ENCODE data around the gene MASP1. TPM values are rescaled to one million over a fixed set of nuclear protein-coding genes. Genes with fewer than 3 reads are reported as not detected.

MASP1 gene
- total and polyA plus RNA-seq, 2 of the 4 experiments (the other 2 are of a cell fraction), result 13.1 to 16.2 TPM

DNA sequence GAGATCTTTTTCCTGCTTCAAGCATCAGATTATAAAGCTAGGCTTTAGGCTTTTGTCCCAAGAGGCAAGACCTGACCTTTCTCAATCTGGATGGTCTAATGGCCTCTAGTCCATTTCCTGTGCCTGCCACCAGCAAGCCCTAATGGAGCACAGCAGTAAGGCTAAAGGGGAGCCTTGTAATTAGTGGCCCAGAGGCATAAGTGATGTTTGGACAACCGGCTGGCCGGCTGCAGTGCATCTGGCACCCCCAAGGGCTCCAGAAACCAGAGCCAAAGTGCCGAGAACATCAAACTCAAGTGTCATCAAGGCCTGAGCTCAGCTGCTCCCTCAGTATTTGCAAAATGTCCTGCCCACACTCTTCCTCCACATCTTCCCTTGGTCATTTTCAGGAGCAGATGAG is 44.8 kb upstream of the MASP1 start:
- Histone ChIP-seq H3K18ac (ENCODE audit: low read depth, low read length) (no peak overlapping the region), H3K4me1 (ENCODE audit: control insufficient read depth, insufficient read depth, low read length) (no peaks in the 10 kb centered on the region), H3K79me1 (ENCODE audit: low read depth in 1 of 2, low read length in 2 of 2) (no peaks in the 10 kb centered on the region), H3K9ac (ENCODE audit: low read depth, low read length) (no peak overlapping the region), H2AK9ac (replicated peaks; ENCODE audit: low read depth, low read length, poor library complexity) (no peak overlapping the region), H3K23ac (ENCODE audit: low read depth, low read length) (no peak overlapping the region), H4K91ac (ENCODE audit: insufficient read depth, low read depth, low read length) (no peak overlapping the region), H3K27ac (ENCODE audit: insufficient read depth, low read length) (no peak overlapping the region), H3K14ac (replicated peaks; ENCODE audit: low read depth, low read length) (no peak overlapping the region), H4K8ac (ENCODE audit: low read depth in 2 of 2, low read length in 2 of 2) (no peak overlapping the region), H3K9me3 (ENCODE audit: control insufficient read depth, insufficient read depth, low read length) (no peaks in the 10 kb centered on the region; the same call in 1 of the 2 replicates), H3K27me3 (ENCODE audit: control insufficient read depth, insufficient read depth, low read length) (peaks cover 20% of the 10 kb centered on the region), H2AFZ (replicated peaks; ENCODE audit: low read length, poor library complexity) (no peak overlapping the region), H2BK15ac (ENCODE audit: low read depth, low read length) (no peak overlapping the region), H3K4me3 (ENCODE audit: insufficient read depth, low read depth, low read length) (no peak overlapping the region), H3K4ac (ENCODE audit: low read depth, low read length) (no peak overlapping the region), H4K20me1 (ENCODE audit: insufficient read depth, low read length) (no peaks in the 10 kb centered on the region), H2BK5ac (ENCODE audit: low read depth, low read length, poor library complexity, severe bottlenecking) (no peak overlapping the region), H3K9me1 (ENCODE audit: insufficient read depth, low read length) (no peaks in the 10 kb centered on the region), H2BK120ac (ENCODE audit: low read depth, low read length) (no peak overlapping the region), H2BK20ac (ENCODE audit: low read depth, low read length) (no peak overlapping the region), H2AK5ac (ENCODE audit: low read depth, low read length) (no peak overlapping the region), H4K5ac (ENCODE audit: low read depth, low read length) (no peak overlapping the region), H3K4me2 (ENCODE audit: low read depth, low read length) (no peak overlapping the region), H3K56ac (ENCODE audit: extremely low read depth, insufficient read depth, low read length) (no peak overlapping the region), H3K36me3 (ENCODE audit: control insufficient read depth, insufficient read depth, low read length) (no peaks in the 10 kb centered on the region)
- no TSS peak for BruUV-seq (replicated peaks)
- WGBS, 2 experiments (ENCODE audit: extremely low coverage in 2 of 2, insufficient read length in 1 of 2), result 60% methylated on average over 2 of the region's 3 CpGs; no CpG with 5 or more reads in 1 of the 2 experiments
- CTCF ChIA-PET, result interaction anchor here (1.4 kb wide), 1 partner anchor 343 kb away, joined by 3 read pairs; no protein-coding TSS in a partner anchor
- TF ChIP-seq MXI1 (IDR thresholded peaks at IDR 0.05; ENCODE audit: borderline replicate concordance, low read depth, low read length) (no peak), MAZ (IDR thresholded peaks at IDR 0.05; ENCODE audit: borderline replicate concordance, low read depth, low read length) (no peak), FOS (IDR thresholded peaks at IDR 0.05; ENCODE audit: low read depth, low read length) (no peak), POLR2A (IDR thresholded peaks at IDR 0.05; ENCODE audit: low read depth, low read length) (no peak), CEBPB (IDR thresholded peaks at IDR 0.05; ENCODE audit: low read depth, low read length) (no peak)
- intact Hi-C loops (cut with micrococcal nuclease), result no loop called here
- POLR2A ChIA-PET (ENCODE audit: unreplicated experiment), result no interaction called here
- in situ Hi-C loops (cut with MboI; ENCODE audit: low sequenced_read_pairs), result no loop called here
- ATAC-seq (ENCODE audit: low read depth), result no peak
- dilution Hi-C loops (cut with HindIII; ENCODE audit: low sequenced_read_pairs, unreplicated experiment), result no loop called here
- DNase-seq, result no peak

Data from IMR-90 (cell line).